Activated CD8-positive, alpha-beta memory T cell treated with anti-CD3 and anti-CD28 coated beads for 36 hours (primary cell): ENCODE measurements around the gene ILF2. TPM values are rescaled to one million over a fixed set of nuclear protein-coding genes. Genes with fewer than 3 reads are reported as not detected.

Experiments
- CTCF ChIA-PET: fragments of 350-600 bp; sonication (Branson Sonifier 250); formaldehyde crosslinking; loops from one replicate; lab custom pipeline; 2021; ENCODE audit warnings: antibody characterized with exemption; lab: Charles Lee
- POLR2A ChIA-PET: fragments of 350-600 bp; sonication (Branson Sonifier 250); formaldehyde crosslinking; loops from one replicate; lab custom pipeline; 2021; ENCODE audit warnings: antibody characterized with exemption; lab: Charles Lee
- total RNA-seq, 2 experiments: library from RNA; stranded (reverse); gene quantifications; one replicate each; pipeline ENCODE4 v1.2.3, GENCODE V29; 2021

Gene ILF2
- total RNA-seq, 2 experiments from 2014 or later: 372 to 384 TPM

GRCh38 chr1:153638261-153638660, 32.5 kb downstream of the ILF2 start:
- POLR2A ChIA-PET: no interaction called here
- CTCF ChIA-PET: interaction anchor here (1.9 kb wide), 1 partner anchor 34 kb away, joined by 6 read pairs; no protein-coding TSS in a partner anchor

- ChIA-PET CTCF (interaction anchor here (0.7 to 2.7 kb wide), 5 partner anchors 70 to 200 kb away, joined by 3 to 8 read pairs (median 4); no protein-coding TSS in a partner anchor), POLR2A (no interaction called here)
Observed at GRCh38 chr1:153636312-153636711, 34.5 kb downstream of the ILF2 start.

GRCh38 chr1:153635872-153636271, 34.9 kb downstream of the ILF2 start:
- ChIA-PET CTCF (interaction anchor here (0.7 to 2.7 kb wide), 8 partner anchors 9 to 200 kb away, joined by 3 to 15 read pairs (median 6); no protein-coding TSS in a partner anchor), POLR2A (interaction anchor here (0.8 to 2.7 kb wide), 7 partner anchors 12 to 104 kb away, joined by 3 to 20 read pairs (median 10); partner anchors contain the start of gene S100A4)

DNA sequence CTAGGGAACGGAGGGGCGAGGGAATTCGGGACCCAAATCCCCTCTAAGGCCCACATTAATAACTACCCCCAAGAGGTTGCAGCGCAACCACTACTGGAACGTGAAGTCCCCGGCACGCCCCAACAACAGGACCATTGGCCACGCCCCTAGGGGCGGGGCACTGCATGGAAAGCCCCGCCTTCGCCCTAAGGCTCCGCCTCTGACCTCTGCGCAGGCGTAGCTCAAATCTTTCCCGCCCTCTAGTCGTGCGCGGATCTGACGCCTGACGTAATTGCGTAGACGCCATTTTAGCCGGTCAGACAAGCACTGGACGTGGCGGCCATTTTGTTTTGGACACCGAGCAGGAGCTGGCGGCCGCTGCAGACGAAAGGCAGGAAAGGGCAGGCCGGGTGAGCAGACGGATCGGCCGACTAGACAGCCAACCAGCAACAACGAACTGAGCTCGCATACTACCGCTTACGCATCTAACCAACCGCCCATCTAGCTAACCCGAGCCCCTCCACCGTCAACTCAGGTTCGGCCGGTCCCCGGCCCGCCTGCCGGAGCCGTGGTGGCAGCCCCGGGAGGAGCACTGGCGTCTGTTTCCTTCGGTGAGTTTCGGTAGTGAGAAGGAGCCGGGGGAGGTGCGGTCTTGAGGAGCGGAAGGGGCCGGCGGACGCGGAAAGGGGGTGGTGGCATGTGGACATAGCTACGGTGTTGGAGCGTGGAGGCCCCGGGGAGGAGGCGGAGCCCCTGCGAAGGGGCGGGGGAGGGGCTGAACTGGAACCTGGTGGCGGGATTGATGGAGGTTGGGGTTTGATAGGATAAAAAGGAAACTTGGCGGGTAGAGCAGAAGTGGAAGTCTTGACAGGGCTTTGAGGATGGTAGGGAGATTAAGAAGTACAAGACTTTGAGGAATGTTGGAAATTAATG, 36.8 kb downstream of the ILF2 start, which contains the start of gene CHTOP:
Gene CHTOP (plus strand): TSS at position 313 of the 912 bp plus-strand sequence. CDS start 2,523 bp downstream, outside the sequence.
- ChIA-PET CTCF (interaction anchor here (1.0 to 2.7 kb wide), 11 partner anchors 8 to 123 kb away, joined by 3 to 15 read pairs (median 7); partner anchors contain the start of genes ILF2 and S100A6), POLR2A (interaction anchor here (0.5 to 2.7 kb wide), 23 partner anchors 13 to 356 kb away, joined by 3 to 20 read pairs (median 5); partner anchors contain the start of genes ILF2, RPS27, S100A14 and S100A2)

GRCh38 chr1:153633161-153633753, 37.5 kb downstream of the ILF2 start:
- ChIA-PET CTCF (interaction anchor here (1.0 to 2.5 kb wide), 7 partner anchors 10 to 122 kb away, joined by 4 to 15 read pairs (median 8); partner anchors contain the start of gene S100A6), POLR2A (interaction anchor here (0.5 to 2.7 kb wide), 17 partner anchors 13 to 357 kb away, joined by 3 to 20 read pairs (median 6); partner anchors contain the start of genes ILF2, RPS27, S100A14 and S100A2)

- POLR2A ChIA-PET: no interaction called here
- CTCF ChIA-PET: interaction anchor here (0.6 kb wide), 1 partner anchor 1786 kb away, joined by 3 read pairs; no protein-coding TSS in a partner anchor
Observed at GRCh38 chr1:153631047-153632022, 39.5 kb downstream of the ILF2 start.

GRCh38 chr1:153630384-153630783, 40.4 kb downstream of the ILF2 start:
- ChIA-PET CTCF (interaction anchor here (0.6 to 1.4 kb wide), 2 partner anchors 120 to 133 kb away, joined by 3 to 4 read pairs; no protein-coding TSS in a partner anchor), POLR2A (no interaction called here)

GRCh38 chr1:153629971-153630370, 40.8 kb downstream of the ILF2 start:
- ChIA-PET POLR2A (no interaction called here), CTCF (interaction anchor here (0.6 to 1.4 kb wide), 2 partner anchors 119 to 134 kb away, joined by 3 to 4 read pairs; no protein-coding TSS in a partner anchor)

DNA sequence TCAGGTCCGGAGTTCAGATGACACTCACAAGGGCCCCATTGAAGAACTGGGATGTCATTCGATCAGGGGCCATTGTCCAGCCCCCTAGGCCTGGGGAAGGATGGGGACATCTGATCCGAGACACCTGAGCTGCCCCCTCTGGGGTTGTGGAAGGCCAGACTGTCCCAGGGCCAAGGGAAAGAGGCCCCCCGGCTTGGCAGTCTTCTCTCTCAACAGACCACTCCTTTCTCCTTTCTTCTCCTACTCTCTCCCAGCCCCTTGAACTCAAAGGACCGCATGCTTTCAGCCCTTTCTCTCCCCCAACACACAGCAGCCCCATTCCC, 41.5 kb downstream of the ILF2 start:
- POLR2A ChIA-PET: interaction anchor here (0.6 kb wide), 1 partner anchor 106 kb away, joined by 3 read pairs; no protein-coding TSS in a partner anchor
- CTCF ChIA-PET: interaction anchor here (1.4 kb wide), 1 partner anchor 118 kb away, joined by 4 read pairs; no protein-coding TSS in a partner anchor

DNA sequence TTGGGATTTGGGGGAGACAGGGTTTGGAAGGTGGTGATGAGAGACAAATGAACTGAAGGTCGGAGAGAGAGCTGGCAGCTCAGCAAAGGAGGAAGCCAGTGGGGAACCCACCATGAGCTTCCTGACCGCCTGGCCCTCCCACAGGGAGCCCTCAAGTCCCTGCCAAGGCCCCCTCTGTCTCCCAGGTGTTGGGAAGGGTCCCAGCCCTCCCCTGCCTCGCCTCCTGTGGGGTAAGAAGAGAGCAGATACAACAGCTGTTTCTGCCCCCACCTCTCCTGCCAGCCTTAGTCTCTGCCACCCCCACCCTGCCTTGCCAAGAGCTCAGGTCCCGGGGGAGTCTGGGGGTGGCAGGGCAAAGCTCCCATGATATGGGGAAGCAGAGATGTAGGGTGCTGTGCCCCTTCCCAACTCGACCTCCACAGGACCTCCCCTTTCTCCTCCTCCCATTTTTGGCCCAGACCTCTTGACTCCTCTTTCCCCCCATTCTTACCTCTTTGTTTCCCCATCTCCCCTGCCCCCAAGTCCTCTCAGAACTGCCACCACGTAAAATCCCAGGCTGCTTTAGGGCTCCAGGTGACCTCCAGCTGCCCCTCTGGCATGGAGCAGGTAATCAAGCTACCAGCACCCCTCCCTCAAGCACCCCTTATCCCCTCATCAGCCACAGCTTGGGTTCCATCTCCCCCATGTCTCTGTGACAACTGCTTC, 42.0 kb downstream of the ILF2 start:
- POLR2A ChIA-PET: interaction anchor here (0.6 kb wide), 1 partner anchor 107 kb away, joined by 3 read pairs; no protein-coding TSS in a partner anchor

GRCh38 chr1:153627715-153628626, 42.8 kb downstream of the ILF2 start, which contains the start of gene S100A1:
Gene S100A1, plus strand, starts transcription at chr1:153628434. Its CDS starts 2,088 bp downstream, at chr1:153630522.
- CTCF ChIA-PET: interaction anchor here (1.2 to 1.3 kb wide), 2 partner anchors 10 to 118 kb away, joined by 3 to 4 read pairs; no protein-coding TSS in a partner anchor
- POLR2A ChIA-PET: no interaction called here

More for the DNA sequence above, 42.0 kb downstream of the ILF2 start:
- CTCF ChIA-PET: no interaction called here

GRCh38 chr1:153626904-153627714, 43.7 kb downstream of the ILF2 start, which contains the start of gene S100A13:
Gene S100A13, minus strand, starts transcription at chr1:153627505. Its CDS starts 1,033 bp downstream, at chr1:153626472.
- ChIA-PET CTCF (interaction anchor here (0.9 to 1.3 kb wide), 3 partner anchors 8 to 117 kb away, joined by 3 to 4 read pairs (median 3); no protein-coding TSS in a partner anchor), POLR2A (no interaction called here)

DNA sequence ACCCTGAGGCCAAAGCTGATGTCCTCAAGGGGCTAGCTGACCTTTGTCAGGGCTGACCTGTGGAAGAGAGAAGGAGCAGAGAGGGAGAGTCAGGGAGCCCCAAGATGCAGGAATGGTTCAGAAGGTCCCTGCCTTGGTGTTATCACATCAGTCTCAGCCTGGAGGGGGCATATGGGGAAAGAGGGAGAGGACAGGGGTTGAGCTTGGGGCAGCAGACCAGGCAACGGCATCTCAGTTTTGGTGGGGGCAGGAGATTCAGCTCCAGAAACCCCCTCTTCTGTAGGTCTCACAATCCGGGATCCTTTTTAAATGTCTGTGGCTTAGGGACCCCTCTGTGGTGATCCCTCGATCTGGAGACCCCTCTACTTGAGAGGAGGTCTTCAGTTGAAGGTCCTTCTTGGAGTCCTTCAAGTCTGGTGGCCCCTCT, 44.3 kb downstream of the ILF2 start:
- ChIA-PET CTCF (interaction anchor here (0.9 to 1.3 kb wide), 2 partner anchors 8 to 9 kb away, joined by 3 to 4 read pairs; no protein-coding TSS in a partner anchor), POLR2A (no interaction called here)

- CTCF ChIA-PET: no interaction called here
- POLR2A ChIA-PET: no interaction called here
Observed at GRCh38 chr1:153624965-153625611, 45.7 kb downstream of the ILF2 start.
